ENCODE measurements around the gene C1QB.
"Not testable (repeated sequence)": the region's sequence is repeated elsewhere in the genome, so short reads cannot be mapped to it uniquely, and the experiment has no call there.

The C1QB gene

DNA sequence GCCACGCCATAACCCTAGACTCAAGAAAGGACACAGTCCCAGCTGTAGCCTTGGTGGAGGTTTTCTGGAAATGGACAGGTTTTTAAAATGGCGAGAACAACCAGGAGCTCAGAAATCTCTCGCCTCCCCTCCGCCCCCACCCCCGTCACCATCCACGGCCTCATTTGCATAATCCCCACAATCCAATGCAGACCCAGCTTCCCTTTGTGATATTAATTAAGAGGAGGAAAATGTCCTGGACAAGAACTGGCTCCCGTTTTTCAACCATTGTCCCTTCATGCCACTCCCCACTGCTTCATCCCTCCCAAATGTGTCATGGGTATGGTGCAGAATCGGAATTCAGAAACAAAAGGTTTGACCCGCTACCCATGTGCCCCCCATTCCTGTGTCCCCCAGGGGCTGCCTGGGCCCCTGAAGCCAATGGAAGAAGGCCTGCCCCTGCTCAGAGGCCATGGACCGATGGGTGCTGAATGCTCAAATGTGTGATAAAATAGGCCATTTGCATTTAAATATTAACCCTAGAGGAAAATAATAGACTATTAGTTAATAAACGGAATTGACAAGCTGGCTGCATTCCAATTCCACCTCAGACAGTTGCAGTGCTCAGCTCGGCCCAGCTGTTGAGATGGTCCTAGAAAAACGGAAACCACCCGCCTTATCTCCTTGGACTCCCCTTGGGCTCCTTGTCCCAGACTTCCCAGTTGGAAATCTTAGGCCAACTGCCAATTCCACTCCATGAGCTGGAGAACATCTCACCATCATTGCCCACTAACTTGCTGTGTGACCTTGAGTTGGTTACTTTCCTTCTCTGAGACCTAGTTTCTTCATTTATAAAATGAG is 46.9 kb downstream of the C1QB start:
- DNase-seq (ENCODE audit: low spot score): no peak

DNA sequence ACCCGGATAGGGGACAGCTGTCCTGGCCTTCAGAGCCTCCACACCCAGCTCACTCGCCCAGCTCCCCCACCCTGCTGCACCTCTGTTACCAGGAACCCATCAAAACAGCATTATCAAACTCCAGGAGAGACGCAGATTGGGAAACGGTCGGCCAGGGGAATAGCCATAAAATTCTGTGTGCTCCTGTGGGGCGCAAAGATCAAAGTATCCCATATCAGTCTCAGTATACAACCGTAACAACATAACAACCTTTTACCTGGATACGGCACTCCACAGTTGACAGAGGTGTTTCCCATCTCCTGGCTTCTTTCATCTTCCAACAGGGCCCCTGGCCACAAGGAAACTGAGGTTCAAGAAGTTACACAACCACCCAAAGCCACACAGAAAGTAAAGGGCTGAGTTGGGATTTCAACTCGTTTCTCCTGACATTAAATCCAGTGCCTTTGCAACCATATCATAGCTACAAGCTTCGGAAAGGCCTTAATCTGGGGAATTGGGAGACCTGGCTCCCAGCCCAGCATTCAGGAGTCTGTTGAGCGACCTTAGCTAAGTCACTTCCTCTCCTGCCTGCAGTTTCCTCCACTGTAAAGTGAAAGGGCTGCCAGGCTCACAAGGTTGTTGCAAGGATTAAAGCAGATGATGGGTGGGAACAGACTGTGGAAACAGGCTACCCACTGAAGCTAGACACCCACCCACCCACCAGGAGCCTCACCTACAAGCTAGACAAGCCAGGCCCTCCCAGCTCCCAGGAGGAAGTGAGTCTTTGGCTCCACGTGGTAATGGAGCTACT is 49.5 kb downstream of the C1QB start:
- DNase-seq (ENCODE audit: low spot score): no peak

DNA sequence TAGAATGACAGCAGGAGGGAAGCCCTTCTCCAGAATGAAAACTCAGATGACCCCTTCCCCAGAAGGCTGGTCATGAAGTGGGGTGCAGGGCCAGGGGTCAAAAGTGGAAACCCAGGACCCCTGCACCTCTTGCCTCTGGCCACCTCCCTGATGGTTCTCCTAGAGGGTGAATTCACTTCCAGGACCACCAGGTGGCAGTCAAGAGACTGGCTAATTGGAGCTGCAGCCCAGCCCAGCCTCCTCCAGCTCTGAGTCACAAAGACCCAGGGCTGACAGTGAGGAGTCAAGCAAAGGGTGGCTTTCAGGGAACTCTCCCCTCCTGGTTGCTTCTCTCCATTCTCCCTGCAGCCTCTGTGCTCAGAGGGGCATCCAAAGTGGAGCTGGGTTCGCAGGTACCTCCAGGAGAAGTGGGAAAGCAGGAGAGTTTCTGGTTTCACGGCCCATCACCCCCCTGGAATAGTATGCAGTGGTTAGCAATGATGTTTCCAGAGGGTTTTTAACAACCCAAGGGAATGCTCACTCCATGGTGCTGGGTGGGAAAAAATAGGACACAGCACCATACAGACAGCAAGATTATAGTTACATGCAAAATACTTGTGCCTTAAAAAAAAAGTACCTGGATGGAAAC is 51.5 kb downstream of the C1QB start:
- DNase-seq (ENCODE audit: low spot score): peak; percentile 88

DNA sequence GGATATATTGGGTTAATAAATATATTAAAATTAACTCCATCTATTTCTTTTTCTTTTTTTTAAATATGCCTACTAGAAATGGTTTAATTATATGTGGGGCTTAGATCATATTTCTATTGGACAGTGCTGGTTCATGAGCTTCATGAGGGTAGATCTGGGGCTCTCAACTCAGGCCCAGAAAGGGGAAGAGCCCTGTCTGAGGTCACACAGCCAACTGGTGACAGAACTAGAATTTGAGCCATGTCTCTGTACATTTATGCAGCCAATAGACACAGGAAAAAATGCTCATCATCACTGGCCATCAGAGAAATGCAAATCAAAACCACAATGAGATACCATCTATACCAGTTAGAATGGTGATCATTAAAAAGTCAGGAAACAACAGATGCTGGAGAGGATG is 52.5 kb downstream of the C1QB start:
- no peak for DNase-seq (ENCODE audit: low spot score)

DNA sequence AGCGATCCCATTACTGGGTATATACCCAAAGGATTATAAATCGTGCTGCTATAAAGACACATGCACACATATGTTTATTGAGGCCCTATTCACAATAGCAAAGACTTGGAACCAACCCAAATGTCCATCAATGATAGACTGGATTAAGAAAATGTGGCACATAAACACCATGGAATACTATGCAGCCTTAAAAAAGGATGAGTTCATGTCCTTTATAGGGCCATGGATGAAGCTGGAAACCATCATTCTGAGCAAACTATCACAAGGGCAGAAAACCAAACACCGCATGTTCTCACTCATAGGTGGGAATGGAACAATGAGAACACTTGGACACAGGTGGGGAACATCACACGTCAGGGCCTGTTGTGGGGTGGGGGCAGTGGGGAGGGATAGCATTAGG is 53.1 kb downstream of the C1QB start:
- DNase-seq (ENCODE audit: low spot score): not testable (repeated sequence)

DNA sequence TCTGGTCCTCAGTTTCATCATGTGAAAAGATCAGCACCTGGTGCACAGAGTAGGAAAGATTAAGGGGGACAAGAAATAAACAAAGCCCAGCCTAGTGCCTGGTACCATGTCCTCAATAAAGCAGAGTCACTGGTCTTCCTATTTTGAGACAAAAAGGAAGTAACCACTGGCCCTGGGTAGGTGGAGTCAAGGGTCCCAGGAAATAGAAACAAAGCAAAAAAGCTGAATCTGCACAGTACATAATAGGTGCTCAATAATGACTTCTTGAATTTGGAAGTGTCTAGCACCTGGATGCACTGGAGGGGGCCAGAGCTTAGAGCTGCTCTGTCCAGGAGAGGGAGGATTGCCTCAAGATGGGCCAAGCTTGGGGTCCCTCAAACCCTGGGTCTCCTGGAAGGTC is 55.7 kb downstream of the C1QB start:
- no peak for DNase-seq (ENCODE audit: low spot score)

DNA sequence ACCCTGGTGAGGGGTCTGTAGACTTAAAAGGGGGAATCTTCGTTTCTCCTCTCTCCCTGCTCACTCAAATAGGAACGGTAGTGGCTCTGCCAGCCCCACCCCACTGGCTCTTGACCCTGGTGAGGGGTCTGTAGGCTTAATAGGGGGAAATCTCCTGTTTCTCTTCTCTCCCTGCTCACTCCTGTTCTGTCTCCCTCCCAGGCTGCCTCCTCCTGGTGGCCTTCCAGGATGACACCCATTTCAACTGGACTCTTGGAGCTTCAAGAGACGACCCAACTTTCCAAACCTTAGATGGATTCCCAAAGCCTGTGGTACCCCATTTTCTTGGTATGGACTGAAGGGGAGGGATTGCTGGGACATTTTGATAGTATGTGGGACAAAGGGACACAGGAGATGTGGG is 56.2 kb downstream of the C1QB start:
- no peak for DNase-seq (ENCODE audit: low spot score)

DNA sequence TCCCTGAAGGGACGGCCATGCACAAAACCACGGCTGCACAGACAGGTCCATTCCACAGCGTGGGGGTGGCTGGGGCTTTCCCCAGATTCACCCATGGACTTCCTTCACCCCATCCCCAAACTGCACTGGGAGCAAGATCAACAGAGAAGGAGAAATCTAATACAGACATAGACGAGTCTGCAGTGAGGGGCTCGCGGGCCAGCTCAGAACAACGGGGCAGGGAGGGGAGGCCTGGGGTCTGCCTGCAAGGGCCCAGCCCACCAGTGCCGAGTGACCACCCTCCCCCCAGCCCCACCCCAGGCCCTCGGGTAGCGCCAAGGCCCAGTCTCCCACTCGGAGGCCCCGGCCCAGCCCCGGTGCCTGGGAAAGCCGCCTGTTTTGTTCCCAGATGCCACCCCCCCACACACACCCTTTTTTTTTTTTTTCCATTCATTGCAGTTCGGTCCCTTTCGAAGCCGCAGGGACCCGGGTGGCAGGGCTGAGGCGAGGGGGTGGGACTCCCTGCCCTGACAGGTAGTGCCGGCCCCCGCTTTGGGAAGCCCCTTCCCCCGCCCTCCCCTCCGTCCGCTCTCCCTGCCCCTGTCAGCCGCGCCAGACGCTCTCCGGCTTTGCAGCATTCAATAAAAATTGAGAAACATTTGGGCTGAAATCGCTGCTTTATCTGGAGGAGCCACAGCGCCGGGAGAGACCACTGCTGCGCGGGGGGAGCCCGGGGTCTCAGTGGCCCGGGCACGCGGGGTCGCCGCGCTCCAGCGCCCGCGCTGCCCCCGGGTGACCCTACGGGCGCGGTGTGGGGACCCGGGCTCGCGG is 57.1 kb downstream of the C1QB start:
- DNase-seq (ENCODE audit: low spot score): peak; percentile 64

DNA sequence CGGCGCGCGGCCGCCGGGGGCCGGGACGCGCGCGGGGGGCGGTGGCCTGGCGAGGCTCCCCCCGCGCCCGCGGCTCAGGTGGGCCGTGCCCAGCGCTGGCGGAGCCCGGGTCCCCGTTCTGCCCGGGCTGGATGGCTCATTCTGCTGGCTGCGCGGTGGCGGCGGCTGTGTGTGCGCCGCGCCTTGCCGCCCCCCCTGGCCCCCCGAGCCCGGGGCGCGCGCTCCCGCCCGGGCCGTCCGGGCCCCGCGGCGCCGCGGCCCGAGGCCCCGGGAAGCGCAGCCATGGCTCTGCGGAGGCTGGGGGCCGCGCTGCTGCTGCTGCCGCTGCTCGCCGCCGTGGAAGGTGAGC is 57.6 kb downstream of the C1QB start, which contains the start of gene EPHB2:
Gene EPHB2 (plus strand): TSS at position 139 of the 349 bp plus-strand sequence. CDS start 144 bp downstream, at position 283.
- DNase-seq (ENCODE audit: low spot score): peak; percentile 37

DNA sequence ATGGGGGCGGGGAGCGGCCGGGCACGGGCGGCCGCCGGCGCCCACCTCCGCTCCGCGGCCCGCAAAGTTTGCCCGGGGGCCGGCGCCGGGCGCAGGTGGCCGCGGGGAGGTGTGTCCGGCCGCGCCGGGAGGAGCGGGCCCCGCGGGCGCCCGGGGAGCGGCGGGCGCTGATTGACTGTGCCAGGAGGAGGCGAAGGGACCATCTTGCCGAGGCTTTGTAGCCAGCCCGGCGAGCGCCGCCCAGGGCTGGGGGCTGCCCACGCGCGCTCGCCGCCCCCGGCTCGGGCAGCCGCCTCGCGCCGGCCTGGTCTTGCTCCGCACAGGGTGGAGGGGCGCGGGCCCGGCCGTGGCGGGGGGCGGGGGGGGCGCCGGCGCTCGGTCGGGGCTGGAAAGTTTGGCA is 58.0 kb downstream of the C1QB start:
- DNase-seq (ENCODE audit: low spot score): no peak
